ENCODE data around the gene MAPK7.

The MAPK7 gene

GRCh38 chr17:19364699-19365498 lies 13.4 kb upstream of the MAPK7 start:
- no peak for DNase-seq

GRCh38 chr17:19365499-19365817 lies 12.8 kb upstream of the MAPK7 start:
- DNase-seq: no peak

GRCh38 chr17:19365833-19366636 lies 12.3 kb upstream of the MAPK7 start:
- DNase-seq: no peak

GRCh38 chr17:19366637-19366972 lies 11.7 kb upstream of the MAPK7 start:
- no peak for DNase-seq

GRCh38 chr17:19368229-19368628 lies 10.1 kb upstream of the MAPK7 start:
- DNase-seq: no peak

GRCh38 chr17:19369107-19369778 lies 9.1 kb upstream of the MAPK7 start:
- DNase-seq: no peak

- DNase-seq: peak; percentile 48
Observed at GRCh38 chr17:19369846-19370492, 8.3 kb upstream of the MAPK7 start.

GRCh38 chr17:19370493-19370960 lies 7.8 kb upstream of the MAPK7 start:
- DNase-seq: peak; percentile 26

- DNase-seq: no peak
Observed at GRCh38 chr17:19371259-19372010, 6.9 kb upstream of the MAPK7 start.

GRCh38 chr17:19372011-19372370 lies 6.3 kb upstream of the MAPK7 start:
- DNase-seq: no peak

- no peak for DNase-seq
Observed at GRCh38 chr17:19372439-19372838, 5.9 kb upstream of the MAPK7 start.

- DNase-seq: no peak
Observed at GRCh38 chr17:19372866-19373504, 5.3 kb upstream of the MAPK7 start.

- no peak for DNase-seq
Observed at GRCh38 chr17:19374136-19374535, 4.2 kb upstream of the MAPK7 start.

- DNase-seq: no peak
Observed at GRCh38 chr17:19375732-19376131, 2.6 kb upstream of the MAPK7 start.

- DNase-seq: no peak
Observed at GRCh38 chr17:19376811-19377210, 1.5 kb upstream of the MAPK7 start.

GRCh38 chr17:19377602-19378415 lies 489 bp upstream of the MAPK7 start:
- peak; percentile 98 for DNase-seq

GRCh38 chr17:19379361-19380065 lies 1.2 kb downstream of the MAPK7 start:
- DNase-seq: no peak

- DNase-seq: no peak
Observed at GRCh38 chr17:19380481-19381301, 2.4 kb downstream of the MAPK7 start.

- DNase-seq: no peak
Observed at GRCh38 chr17:19381361-19381740, 3.1 kb downstream of the MAPK7 start.

Measured in activated CD4-positive, alpha-beta T cell treated with anti-CD3 and anti-CD28 coated beads, Interleukin-2, amount 50 U/mL, for 16 hours (primary cell).